PC-9 (cell line): ENCODE measurements around the gene RAB31. TPM values are rescaled to one million over a fixed set of nuclear protein-coding genes. Genes with fewer than 3 reads are reported as not detected.

Experiments
- BruUV-seq: library from RNA; stranded (reverse); fragments of 400-500 nt; replicated peaks from 2 replicates; lab custom pipeline; 2021; lab: Mats Ljungman, UMichigan
- CTCF ChIA-PET: fragments of 300-600 bp; sonication (Branson Sonifier 250); formaldehyde crosslinking; loops from one replicate; lab custom pipeline; 2022; ENCODE audit warnings: antibody characterized with exemption; lab: Charles Lee
- POLR2A ChIA-PET: fragments of 300-600 bp; sonication (Branson Sonifier 250); formaldehyde crosslinking; loops from one replicate; lab custom pipeline; 2022; ENCODE audit warnings: antibody characterized with exemption; ENCODE audit not compliant: unreplicated experiment; lab: Charles Lee
- DNase-seq, 2 experiments: peaks; one replicate each; pipeline versions ENCODE4 v3.0.0 to v3.0.0-alpha.2; 2015 to 2022; ENCODE audit warnings: mixed read lengths in 1 of 2
- H2AFZ ChIP-seq: fragments of 200-600 bp; sonication (generic); 2 replicates; pipeline ENCODE4 v1.8.1; 2017; ENCODE audit warnings: antibody characterized with exemption
- H3F3A ChIP-seq: fragments of 200-600 bp; sonication (generic); 2 replicates; pipeline ENCODE4 v1.8.1; 2017; ENCODE audit warnings: antibody characterized with exemption, mild to moderate bottlenecking, low read depth; ENCODE audit not compliant: insufficient read depth
- H3K27ac ChIP-seq: fragments of 200-600 bp; sonication (generic); 2 replicates; pipeline ENCODE4 v1.6.1; 2016; ENCODE audit warnings: mixed run types
- H3K27me3 ChIP-seq: fragments of 200-600 bp; sonication (generic); 2 replicates; pipeline ENCODE4 v1.6.1; 2016; ENCODE audit warnings: low read depth, mixed run types; ENCODE audit not compliant: insufficient read depth
- H3K36me3 ChIP-seq: fragments of 200-600 bp; sonication (generic); 2 replicates; pipeline ENCODE4 v1.6.1; 2016; ENCODE audit warnings: low read depth, mixed run types
- H3K4me1 ChIP-seq: fragments of 200-600 bp; sonication (generic); replicated peaks from 2 replicates; pipeline ENCODE4 v1.6.1; 2016; ENCODE audit warnings: mixed run types; ENCODE audit not compliant: insufficient read depth
- H3K4me2 ChIP-seq: fragments of 200-600 bp; sonication (generic); 2 replicates; pipeline ENCODE4 v1.6.1; 2017; ENCODE audit warnings: mixed run types
- H3K4me3 ChIP-seq: fragments of 200-600 bp; sonication (generic); 2 replicates; pipeline ENCODE4 v1.6.1; 2016; ENCODE audit warnings: mixed run types
- H3K79me2 ChIP-seq: fragments of 200-600 bp; sonication (generic); 2 replicates; pipeline ENCODE4 v1.6.1; 2017; ENCODE audit warnings: low read depth, mixed run types
- H3K9me2 ChIP-seq: fragments of 200-600 bp; sonication (generic); 2 replicates; pipeline ENCODE4 v1.8.1; 2017; ENCODE audit warnings: mild to moderate bottlenecking; ENCODE audit not compliant: insufficient read depth
- H3K9me3 ChIP-seq: fragments of 200-600 bp; sonication (generic); 2 replicates; pipeline ENCODE4 v1.8.1; 2016; ENCODE audit warnings: low read depth; ENCODE audit not compliant: insufficient read depth
- H4K20me1 ChIP-seq: fragments of 200-600 bp; sonication (generic); 2 replicates; pipeline ENCODE4 v1.8.1; 2017; ENCODE audit not compliant: insufficient read depth
- CTCF ChIP-seq: fragments of 200-600 bp; sonication (generic); conservative IDR thresholded peaks from 2 replicates; pipeline ENCODE4 v1.6.1; 2017; ENCODE audit warnings: mixed run types, antibody characterized with exemption, mild to moderate bottlenecking, moderate library complexity
- EZH2 ChIP-seq: fragments of 200-600 bp; sonication (generic); IDR thresholded peaks from 2 replicates; pipeline ENCODE4 v1.8.0; 2017; ENCODE audit warnings: antibody characterized with exemption, low read depth
- intact Hi-C: fragments of 100-400 bp; cut with micrococcal nuclease; formaldehyde crosslinking; loops from one replicate; pipeline ENCODE4 v1.10.0; 2022; ENCODE audit not compliant: unreplicated experiment
- total RNA-seq: library from RNA; stranded (reverse); gene quantifications from 2 replicates; pipeline ENCODE4 v1.2.3, GENCODE V29; 2021

The RAB31 gene
- total RNA-seq, 1 experiment from 2014 or later: 51.0 TPM

GRCh38 chr18:9905401-9905922 lies 197.4 kb downstream of the RAB31 start:
- Histone ChIP-seq H3K36me3 (no peaks in the 10 kb centered on the region), H4K20me1 (no peaks in the 10 kb centered on the region), H3F3A (no peaks in the 10 kb centered on the region), H2AFZ (no peak overlapping the region), H3K4me1 (no peaks in the 10 kb centered on the region), H3K27ac (no peak overlapping the region), H3K79me2 (no peaks in the 10 kb centered on the region), H3K4me2 (no peak overlapping the region), H3K4me3 (no peak overlapping the region), H3K9me3 (no peaks in the 10 kb centered on the region), H3K27me3 (no peaks in the 10 kb centered on the region), H3K9me2 (no peaks in the 10 kb centered on the region)
- CTCF ChIA-PET: no interaction called here
- no TSS peak for BruUV-seq
- POLR2A ChIA-PET: no interaction called here
- no peak for DNase-seq
- TF ChIP-seq CTCF: no peak
- no peak for TF ChIP-seq EZH2
- intact Hi-C loops: no loop called here

GRCh38 chr18:9906481-9906880 lies 198.4 kb downstream of the RAB31 start:
- Histone ChIP-seq H3K9me3 (no peaks in the 10 kb centered on the region), H3K4me2 (no peak overlapping the region), H3K79me2 (no peaks in the 10 kb centered on the region), H4K20me1 (no peaks in the 10 kb centered on the region), H3K27me3 (no peaks in the 10 kb centered on the region), H2AFZ (no peak overlapping the region), H3K27ac (no peak overlapping the region), H3K36me3 (no peaks in the 10 kb centered on the region), H3K4me1 (no peaks in the 10 kb centered on the region), H3K4me3 (no peak overlapping the region), H3F3A (no peaks in the 10 kb centered on the region), H3K9me2 (no peaks in the 10 kb centered on the region)
- intact Hi-C loops: no loop called here
- CTCF ChIA-PET: no interaction called here
- DNase-seq: no peak
- no TSS peak for BruUV-seq
- no peak for TF ChIP-seq EZH2
- no peak for TF ChIP-seq CTCF
- POLR2A ChIA-PET: no interaction called here

- Histone ChIP-seq H3F3A (peaks cover 4% of the 10 kb centered on the region), H3K79me2 (no peaks in the 10 kb centered on the region), H3K9me3 (no peaks in the 10 kb centered on the region), H3K4me3 (no peak overlapping the region), H3K9me2 (no peaks in the 10 kb centered on the region), H2AFZ (no peak overlapping the region), H3K27ac (no peak overlapping the region), H3K4me2 (no peak overlapping the region), H3K4me1 (peaks cover 5% of the 10 kb centered on the region), H3K36me3 (no peaks in the 10 kb centered on the region), H4K20me1 (no peaks in the 10 kb centered on the region), H3K27me3 (no peaks in the 10 kb centered on the region)
- POLR2A ChIA-PET: no interaction called here
- BruUV-seq: no TSS peak
- CTCF ChIA-PET: no interaction called here
- no peak for DNase-seq
- intact Hi-C loops: no loop called here
- TF ChIP-seq EZH2: no peak
- TF ChIP-seq CTCF: no peak
Measured at GRCh38 chr18:9907867-9908266, 199.8 kb downstream of the RAB31 start.
